NCI-H345 treated with DMSO at 0.1 percent for 48 hours (cell line): Measurements from ENCODE around the gene CWC22.
"Not testable (repeated sequence)": the region's sequence is repeated elsewhere in the genome, so short reads cannot be mapped to it uniquely, and the experiment has no call there.

Experiments
- DNase-seq: peaks from one replicate; lab custom pipeline; 2025; ENCODE audit not compliant: unreplicated experiment; lab: John Stamatoyannopoulos, UW

Gene CWC22

GRCh38 chr2:180006781-180007579, at the start of gene CWC22:
TSS of gene CWC22 (minus strand) at chr2:180007297. CDS start at chr2:179993341, 13,956 bp downstream.
- DNase-seq = peak; percentile 94

- no peak for DNase-seq
Measured at GRCh38 chr2:180056367-180057118, 49.4 kb upstream of the CWC22 start.

DNA sequence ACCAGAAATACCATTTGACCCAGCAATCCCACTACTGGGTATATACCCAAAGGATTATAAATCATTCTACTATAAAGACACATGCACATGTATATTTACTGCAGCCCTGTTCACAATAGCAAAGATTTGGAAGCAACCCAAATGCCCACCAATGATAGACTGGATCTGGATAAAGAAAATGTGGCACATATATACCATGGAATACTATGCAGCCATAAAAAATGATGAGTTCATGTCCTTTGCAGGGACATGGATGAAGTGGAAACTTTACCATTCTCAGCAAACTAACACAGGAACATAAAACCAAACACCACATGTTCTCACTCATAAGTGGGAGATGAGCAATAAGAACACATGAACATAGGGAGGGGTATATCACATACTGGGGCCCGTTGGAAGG, 47.5 kb upstream of the CWC22 start:
- DNase-seq = not testable (repeated sequence)

GRCh38 chr2:180050246-180050645, 43.1 kb upstream of the CWC22 start:
- DNase-seq = no peak

- DNase-seq = no peak
Measured at GRCh38 chr2:180048251-180048650, 41.2 kb upstream of the CWC22 start.

- no peak for DNase-seq
Measured at GRCh38 chr2:180046776-180047175, 39.7 kb upstream of the CWC22 start.

DNA sequence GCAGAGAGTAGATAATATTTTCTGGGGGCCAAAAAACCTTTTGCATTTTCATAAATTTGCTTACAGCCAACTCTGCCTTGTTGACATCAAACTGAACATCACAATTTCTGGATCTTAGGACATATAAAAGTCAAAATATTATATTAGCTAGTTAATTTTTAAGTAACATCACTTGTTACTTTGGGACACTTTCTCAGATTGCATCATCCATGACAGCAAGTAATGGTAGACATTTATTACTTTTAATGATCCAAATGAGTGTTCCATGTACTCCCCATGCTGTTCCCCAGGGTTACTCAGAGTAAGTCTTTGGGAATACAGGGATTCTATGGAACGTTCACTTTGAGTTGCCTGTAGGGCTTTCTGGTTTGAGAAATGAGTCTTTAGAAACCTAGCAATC, 39.1 kb upstream of the CWC22 start:
- no peak for DNase-seq

DNA sequence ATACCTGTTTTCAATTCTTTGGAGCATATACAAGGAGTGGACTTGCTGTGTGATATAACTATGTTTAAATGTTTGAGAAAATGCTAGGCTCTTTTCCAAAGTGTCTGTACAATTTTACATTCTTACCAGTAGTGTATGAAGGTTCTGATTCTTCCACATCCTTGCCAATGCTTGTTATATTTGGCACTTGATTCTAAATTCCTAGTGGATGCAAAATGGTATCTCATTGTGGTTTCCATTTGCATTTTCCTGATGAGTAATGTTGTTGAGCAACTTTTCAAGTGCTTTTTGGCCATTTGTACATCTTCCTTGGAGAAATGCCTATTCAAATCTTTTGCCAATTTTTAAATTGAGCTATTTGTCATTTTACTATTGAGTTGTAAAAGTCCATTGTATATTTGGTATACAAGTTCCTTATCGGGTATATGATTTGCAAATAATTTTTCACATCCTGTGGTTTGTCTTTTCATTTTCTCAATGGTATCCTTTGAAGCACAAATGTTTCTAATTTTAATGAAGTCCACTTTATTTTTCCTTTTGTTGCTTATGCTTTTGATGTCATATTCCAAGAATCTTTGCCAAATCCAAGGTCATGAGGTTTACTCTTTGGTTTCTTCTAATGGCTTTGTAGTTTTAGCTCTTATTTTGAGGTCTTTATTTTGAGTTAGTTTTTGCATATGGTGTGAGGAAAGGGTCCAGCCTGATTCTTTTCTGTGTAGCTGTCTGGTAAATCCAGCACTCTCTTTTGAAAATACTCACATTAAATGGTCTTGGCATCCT, 33.2 kb upstream of the CWC22 start:
- no peak for DNase-seq

DNA sequence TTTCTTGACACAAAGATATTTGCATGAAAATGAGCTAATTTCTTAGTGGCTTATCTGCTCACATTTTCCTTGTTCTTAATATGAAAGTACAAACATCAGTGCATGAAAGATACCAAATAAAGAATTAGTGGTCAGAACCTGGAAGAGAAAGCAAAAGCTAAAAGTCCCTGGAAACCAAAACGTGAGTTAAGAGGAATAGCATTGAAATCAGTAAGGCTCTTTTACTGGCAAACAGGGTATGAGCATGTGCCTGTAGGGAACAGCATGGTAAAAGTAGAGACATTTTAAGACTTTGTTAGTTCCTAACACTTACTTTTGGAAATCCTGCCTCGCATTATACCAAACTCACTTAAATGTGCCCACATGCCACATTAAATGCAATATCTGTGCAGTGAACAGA, 31.9 kb upstream of the CWC22 start:
- no peak for DNase-seq

DNA sequence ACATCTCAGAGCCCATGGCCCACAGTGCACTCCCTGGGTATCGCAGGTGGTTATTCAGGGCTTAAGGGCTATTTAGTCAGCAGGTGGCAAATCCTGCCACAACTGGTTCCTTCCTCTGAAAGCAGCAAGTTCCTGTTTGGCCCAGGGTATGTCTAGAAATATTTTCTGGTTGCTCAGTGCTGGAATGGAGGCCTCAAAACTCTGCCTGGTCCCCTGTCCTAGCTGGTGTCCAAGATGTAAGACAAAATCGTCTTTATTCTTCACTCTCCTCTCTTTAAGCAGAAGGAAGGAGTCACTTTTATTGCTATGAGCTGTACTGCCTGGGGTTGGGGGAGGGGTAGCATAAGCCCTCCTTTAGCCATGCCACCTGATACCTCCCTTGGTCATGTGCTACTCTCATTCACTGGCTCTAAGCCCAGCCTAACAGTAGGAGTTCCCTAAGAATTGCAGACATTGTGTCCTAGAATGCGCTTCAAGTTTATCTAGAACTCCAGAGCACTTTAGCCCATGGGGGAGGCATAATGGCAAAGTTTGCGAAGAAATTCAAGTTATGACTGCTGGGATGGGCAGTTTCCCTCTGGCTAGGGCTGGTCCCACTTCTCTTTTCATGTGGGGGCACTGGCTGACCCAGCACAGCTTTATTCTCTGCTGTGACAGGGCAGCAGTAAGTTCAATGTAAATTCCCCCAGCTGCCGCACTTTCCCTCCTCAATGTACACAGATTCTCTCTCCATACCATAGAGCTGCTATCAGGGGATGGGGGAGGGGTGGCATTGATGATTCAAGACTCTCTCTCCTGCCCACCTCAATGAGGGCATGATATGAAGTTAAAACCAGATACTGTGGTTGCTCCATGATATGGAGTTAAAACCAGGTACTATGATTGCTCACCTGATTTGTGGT, 27.1 kb upstream of the CWC22 start:
- DNase-seq = peak; percentile 79

DNA sequence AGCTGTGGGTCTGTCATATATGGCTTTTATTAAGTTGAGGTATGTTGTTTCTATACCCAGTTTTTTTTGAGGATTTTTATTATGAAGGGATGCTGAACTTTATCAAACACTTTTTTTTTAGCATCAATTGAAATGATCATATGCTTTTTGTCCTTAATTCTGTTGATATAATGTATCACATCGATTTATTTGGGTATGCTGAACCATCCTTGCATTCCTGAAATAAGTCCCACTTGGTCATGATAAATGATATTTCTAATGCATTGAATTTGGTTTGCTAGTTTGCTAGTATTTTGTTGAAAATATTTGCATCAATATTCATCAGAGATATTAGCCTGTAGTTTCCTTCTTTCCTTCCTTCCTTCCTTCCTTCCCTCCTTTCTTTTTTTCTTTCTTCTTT, 22.5 kb upstream of the CWC22 start:
- no peak for DNase-seq

DNA sequence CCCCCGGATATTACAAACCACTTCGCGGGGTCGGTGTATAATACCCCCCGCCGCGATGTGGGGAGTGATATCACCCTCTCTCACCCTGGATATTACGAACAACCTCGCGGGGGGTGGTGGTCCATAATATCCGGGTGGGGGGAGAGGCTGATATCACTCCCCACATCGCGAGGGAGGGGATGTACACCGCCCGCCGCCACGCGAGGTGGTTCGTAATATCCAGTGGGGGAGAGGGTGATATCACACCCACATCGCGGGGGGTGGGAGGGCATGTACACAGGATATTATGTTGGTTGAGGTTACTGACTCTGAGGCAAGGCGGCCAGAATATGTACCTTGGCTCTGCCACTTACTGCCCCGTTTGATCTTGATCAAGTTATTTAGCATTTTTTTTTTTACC, 14.8 kb upstream of the CWC22 start:
- no peak for DNase-seq

DNA sequence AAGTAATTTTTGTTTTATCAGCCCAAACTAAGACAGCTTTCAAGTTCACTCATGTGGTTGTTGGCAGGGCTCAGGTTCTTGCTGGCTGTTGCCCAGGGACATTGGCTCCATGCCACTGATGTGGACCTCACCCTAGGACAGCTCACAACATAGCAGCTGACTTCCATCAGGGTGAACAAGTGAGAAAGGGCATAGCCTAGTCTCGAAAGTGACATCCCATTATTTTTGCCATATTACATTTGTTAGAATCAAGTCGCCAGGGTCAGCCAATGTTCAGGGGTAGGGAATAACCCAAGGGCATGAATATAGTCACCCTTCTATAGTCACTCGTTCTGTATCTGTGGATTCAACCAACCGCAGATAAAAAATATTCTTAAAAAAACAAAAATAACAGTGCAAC, 10.7 kb upstream of the CWC22 start:
- DNase-seq = no peak

- DNase-seq = no peak
Measured at GRCh38 chr2:180016937-180017336, 9.8 kb upstream of the CWC22 start.

DNA sequence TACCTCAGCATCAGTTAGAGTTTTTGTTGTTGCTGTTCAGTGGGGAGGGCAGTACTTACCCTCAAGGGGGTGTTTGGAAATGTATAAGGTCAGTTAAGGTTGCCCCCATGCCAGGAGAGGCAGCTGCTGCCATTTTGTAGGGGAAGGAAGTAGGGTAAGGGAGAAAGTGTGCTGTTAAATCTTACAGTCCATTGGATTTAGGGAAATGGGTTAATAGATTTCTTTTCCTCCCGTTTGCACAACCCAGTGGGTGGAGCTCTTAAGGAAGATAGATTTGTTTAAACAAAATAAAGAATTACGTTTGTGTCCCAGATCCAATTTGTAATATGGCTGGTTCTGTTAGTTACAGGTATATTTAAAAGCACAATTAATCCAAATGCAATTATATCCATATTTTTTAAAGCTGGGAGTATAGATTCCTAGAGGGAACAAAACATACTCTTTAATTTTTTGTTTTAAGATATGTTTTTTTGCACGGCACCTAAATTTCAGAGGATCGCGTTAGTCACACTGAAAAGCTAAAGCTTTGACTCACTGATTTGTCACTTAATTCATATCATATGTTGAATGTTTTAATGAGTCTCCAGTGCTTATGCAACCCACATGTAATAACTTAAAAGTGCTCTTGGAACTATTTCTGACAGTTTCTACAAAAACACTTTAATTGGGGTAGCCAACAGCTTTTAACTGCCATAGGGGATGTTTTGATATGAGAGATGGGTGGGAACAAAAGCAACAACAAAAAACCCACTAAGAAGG, 9.0 kb upstream of the CWC22 start:
- DNase-seq = no peak

GRCh38 chr2:180012523-180012922, 5.4 kb upstream of the CWC22 start:
- no peak for DNase-seq

- DNase-seq = no peak
Measured at GRCh38 chr2:180010701-180011100, 3.6 kb upstream of the CWC22 start.

DNA sequence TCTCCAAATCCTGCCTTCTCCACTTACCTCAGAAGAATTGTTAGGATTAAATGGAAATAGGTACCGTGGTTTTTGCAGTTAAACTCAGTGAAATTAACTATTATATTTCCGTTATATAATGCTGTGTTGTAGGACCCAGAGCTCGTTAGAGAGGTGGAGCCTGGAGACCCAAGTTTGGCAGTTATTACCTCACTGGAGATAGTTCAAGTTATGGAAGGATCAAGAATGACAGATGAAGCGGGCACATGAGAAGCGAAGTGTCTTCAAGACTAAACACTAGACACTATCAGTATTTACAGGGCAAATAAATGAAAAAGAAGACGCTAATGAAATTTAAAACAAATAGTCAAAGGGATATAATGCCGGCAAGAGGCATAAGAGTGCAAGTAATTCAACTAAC, 866 bp downstream of the CWC22 start:
- DNase-seq = no peak

- DNase-seq = not testable (repeated sequence)
Measured at GRCh38 chr2:180005465-180005864, 1.6 kb downstream of the CWC22 start.

DNA sequence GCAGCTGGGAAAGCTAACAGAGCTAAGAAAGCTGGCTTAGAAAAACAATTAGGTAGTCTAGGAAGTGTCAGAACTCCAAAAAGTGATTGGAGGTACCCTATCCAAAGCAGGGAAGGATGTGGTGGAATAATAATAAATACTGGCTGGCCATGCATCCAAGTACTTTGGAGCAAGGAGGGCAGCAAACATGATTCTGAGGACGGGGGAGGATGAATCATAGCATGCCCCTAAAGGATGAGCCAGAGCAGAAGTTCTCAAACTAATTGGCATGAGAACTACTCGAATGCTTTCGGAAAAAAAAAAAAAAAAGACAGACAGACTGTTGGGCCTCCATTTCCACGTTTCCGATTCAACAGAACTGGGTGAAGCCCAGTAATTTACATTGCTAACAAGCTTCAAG, 2.4 kb downstream of the CWC22 start:
- no peak for DNase-seq
